GM18505 (cell line): ENCODE results near the gene SLC1A4.
"Not testable (repeated sequence)": the region's sequence is repeated elsewhere in the genome, so short reads cannot be mapped to it uniquely, and the experiment has no call there.

Source experiments
- ATAC-seq: cut with Tn5 transposase; IDR thresholded peaks from one replicate; pipeline ENCODE4 v1.9.1; 2021; ENCODE audit not compliant: unreplicated experiment
- POLR2A ChIP-seq: IDR thresholded peaks from 4 replicates; pipeline ENCODE4 v1.6.1; 2011; ENCODE audit warnings: borderline replicate concordance; ENCODE audit not compliant: insufficient read depth, insufficient read length; ENCODE audit errors: extremely low read depth

The SLC1A4 gene

DNA sequence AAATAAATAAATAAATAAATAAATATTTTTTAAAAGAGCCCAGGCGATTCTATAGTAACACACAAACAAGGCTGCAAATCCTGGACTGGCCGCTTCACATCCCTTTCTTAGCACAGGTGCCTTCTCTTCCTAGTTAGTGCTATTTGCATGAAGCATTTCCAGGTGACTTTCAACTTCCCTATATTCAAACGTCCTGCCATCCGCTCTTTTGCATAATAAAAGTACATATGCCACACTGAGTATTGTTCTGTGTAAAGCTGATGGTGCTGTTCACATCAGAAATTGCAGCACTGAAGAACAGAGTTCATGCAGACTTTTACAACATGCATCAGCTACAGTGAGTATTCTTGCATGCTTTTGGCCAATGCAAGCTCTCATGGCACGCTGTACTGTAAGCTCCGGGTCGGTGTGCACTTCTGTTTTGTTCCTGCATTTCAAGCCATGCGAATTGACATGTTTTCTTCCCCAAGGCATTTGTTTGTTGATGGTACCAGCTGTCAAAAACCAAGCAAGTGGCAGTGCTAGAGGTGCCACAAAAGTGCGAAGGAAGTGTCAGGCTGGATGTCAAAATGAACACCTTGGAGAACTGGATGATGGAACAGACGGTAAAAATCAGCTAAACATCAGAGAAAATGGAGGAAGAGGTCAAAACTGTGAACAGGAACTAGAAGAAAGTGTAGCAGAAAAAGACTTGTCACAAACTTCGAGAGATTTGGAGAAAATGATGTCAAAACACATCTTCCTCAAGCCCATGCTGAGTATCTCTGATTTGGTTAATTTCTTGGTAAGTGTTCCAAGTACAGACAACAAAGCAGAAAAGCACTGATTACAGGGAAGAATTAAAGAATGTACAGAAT lies 41.5 kb downstream of the SLC1A4 start:
- TF ChIP-seq POLR2A, result no peak
- ATAC-seq, result no peak

DNA sequence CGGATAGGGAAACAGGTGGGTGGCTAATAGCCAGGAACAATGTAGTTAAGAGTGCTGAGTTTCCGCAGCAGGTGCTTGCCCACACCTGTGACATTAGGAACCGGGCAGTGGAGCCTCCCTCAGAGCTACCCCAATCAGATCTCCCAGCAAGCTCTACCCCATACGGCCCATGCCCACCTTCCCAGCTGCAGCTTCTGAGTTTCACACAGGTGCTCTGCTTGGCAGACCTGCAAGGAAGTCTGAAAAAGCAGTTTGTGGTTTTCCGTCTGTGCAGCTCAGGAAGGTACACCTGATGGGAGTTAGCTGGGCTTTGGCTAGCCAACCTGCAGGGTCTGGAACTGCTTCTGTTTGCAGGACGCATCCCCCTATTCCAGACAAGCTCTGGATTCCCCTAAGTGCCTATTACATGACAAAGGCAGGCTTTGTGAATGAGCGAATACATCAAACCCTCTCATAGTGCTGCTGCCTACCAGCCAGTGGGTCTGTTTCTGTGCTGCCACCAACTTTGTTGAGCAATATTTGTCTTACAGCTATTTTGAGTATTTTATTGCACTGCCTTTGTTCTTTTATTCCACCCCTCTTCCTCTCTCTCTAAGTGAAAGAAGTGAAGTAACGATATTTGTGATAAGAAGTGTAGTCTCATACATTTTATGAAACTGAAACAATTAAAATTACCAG lies 42.3 kb downstream of the SLC1A4 start:
- TF ChIP-seq POLR2A, result no peak

GRCh38 chr2:65032019-65032975 lies 43.1 kb downstream of the SLC1A4 start:
- ATAC-seq, result no peak
- TF ChIP-seq POLR2A, result no peak

More for the DNA sequence above, 42.3 kb downstream of the SLC1A4 start:
- no peak for ATAC-seq

DNA sequence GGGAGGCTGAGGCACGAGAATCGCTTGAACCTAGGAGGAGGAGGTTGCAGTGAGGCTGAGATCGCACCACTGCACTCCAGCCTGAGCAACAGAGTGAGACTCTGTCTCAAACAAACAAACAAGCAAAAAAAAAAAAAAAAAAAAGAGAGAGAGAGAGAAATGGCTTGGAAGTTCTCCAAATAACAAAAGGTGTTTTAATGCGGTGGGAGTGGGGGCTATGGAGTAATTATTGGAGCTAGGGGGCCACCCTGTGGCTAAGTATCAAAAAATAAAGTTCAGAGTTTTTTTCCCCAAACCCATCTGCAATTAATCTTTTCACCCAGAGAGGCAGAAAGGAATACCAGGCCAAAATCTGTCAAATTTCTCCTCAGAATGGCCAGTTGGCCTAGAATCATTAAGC lies 44.0 kb downstream of the SLC1A4 start:
- no peak for TF ChIP-seq POLR2A
- no peak for ATAC-seq

- not testable (repeated sequence) for ATAC-seq
These were observed 44.5 kb downstream of the SLC1A4 start for GRCh38 chr2:65033667-65034066.

- ATAC-seq, result no peak
- no peak for TF ChIP-seq POLR2A
These were observed 46.2 kb downstream of the SLC1A4 start for GRCh38 chr2:65035351-65035943.

DNA sequence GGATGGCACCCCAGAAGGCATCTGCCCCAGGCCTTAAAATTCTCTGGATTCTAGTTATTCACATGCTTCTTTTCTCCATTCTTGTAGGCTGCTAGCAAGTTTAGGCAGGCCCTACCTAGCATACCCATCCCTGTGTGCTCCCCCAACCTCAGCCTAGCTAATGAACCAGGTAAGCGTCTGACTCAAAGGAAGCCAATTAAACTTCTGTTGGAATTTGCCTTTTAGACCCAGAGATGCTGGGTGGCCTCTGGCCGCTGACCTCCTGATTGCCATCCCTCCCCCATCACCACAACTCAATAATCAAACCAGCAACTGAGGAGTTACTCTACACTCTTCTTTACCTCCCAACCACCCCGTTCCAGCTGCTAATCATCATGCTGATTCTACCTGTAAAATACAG lies 48.0 kb downstream of the SLC1A4 start:
- no peak for ATAC-seq

DNA sequence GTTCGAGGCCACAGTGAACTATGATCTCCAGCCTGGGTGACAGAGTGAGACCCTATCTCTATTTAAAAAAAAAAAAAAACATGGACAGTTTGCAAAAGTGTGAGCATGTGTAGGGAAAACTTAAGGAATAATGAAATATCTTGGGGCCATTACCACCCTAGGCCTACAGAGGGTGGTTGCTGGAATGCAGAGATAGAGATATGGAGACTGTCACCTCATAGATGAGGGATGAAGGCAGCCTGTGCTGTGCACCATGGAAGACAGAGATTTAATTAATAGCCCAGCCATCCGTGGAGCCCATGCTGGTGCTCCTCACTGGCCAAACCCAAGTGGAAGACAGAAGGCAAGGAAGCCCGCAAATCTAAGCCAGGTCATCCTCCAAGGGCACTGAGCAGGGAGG lies 50.4 kb downstream of the SLC1A4 start:
- no peak for ATAC-seq
- TF ChIP-seq POLR2A, result no peak

More for the DNA sequence above, 48.0 kb downstream of the SLC1A4 start:
- no peak for TF ChIP-seq POLR2A

- TF ChIP-seq POLR2A, result no peak
- ATAC-seq, result peak; percentile 74
These were observed 51.4 kb downstream of the SLC1A4 start for GRCh38 chr2:65040400-65041261.

- no peak for ATAC-seq
- no peak for TF ChIP-seq POLR2A
These were observed 53.8 kb downstream of the SLC1A4 start for GRCh38 chr2:65043001-65043400.

GRCh38 chr2:65044097-65044735 lies 55.0 kb downstream of the SLC1A4 start:
- TF ChIP-seq POLR2A, result no peak
- ATAC-seq, result no peak

- no peak for ATAC-seq
- TF ChIP-seq POLR2A, result no peak
These were observed 56.5 kb downstream of the SLC1A4 start for GRCh38 chr2:65045651-65046050.
